GM21515 (cell line): ENCODE data around the gene RASL11B.
A peak's percentile ranks its signal among the peaks of the same experiment; 100 is the strongest.

Experiments used
- ATAC-seq: cut with Tn5 transposase; IDR thresholded peaks from one replicate; pipeline ENCODE4 v1.9.1; 2021; ENCODE audit not compliant: unreplicated experiment

The RASL11B gene

DNA sequence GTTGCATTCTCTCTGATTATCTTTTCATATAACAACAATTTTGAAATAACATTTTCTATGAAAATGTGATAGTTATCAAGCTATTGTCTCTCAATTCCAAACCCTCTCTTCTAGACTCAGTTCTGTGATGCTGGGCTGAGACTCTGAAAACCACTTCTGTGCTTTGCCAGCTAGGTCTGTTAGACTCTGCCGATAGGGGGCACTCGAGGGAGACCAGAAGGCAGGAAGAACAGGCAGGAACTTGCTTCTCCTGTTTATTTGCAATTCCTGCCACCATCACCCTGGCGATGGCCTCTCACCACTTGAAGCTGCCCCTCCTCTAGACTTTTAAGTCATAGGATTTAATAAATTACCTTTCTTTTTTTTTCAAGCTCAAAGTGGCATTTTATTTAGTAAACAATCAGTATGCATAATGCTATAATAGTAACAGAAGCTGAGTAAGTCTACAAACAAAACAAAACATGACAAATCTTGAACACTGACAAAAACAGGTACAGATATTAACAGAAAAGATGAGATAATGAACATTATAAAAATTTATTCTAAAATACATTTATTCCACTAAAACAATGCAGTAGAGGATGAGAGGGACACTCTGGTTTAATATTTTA lies 49.7 kb downstream of the RASL11B start:
- ATAC-seq: peak; percentile 80

DNA sequence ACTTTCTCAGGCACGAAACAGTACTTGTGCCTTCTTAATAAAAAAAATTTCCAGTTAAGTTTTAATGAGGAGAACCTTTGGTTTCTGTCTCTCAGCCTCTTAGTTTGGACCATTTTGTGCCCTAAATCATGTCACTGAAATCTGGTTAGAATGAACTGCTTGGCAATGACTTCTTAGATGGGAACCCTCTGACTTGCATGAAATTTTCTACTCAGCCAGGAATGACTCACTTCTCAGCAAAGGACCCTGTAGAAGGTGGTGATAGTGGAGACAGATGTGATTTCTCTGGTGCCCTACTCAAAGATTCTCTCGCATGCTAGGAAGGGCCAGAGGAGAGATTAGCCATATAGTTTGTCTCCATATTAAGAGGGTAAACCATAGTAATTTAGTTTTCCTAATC lies 50.5 kb downstream of the RASL11B start:
- no peak for ATAC-seq

GRCh38 chr4:52914051-52914605 lies 52.0 kb downstream of the RASL11B start:
- no peak for ATAC-seq

GRCh38 chr4:52915191-52915590 lies 53.1 kb downstream of the RASL11B start:
- no peak for ATAC-seq

DNA sequence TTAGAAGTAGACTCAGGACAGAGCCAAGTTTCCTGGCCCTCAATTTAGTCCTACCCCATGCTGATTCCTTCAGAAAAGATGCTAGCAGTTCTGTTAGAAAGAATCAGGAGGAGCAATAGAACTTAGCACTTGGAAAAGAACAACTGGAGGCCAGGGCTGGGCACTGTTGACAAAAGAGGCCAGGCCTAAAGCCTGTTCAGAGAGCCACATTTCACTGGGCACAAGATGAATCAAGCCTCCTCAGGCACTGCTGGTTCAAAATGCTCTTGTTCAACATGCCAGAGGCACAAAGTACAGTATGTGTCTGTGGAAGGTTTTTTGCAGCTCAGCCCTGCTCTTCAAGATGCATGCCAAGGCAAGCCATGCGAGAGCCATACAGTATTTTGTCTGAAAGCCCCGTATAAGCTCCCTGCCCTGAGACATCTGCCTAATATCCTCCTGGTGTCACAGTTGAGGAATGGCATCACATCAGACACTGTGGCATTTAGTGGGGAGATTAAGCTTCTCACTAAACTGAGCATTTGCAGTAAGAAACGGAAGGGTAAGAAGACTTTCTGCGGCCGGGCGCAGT lies 53.7 kb downstream of the RASL11B start:
- no peak for ATAC-seq
